ENCODE data around the gene TUSC2.

Gene TUSC2, protein sequence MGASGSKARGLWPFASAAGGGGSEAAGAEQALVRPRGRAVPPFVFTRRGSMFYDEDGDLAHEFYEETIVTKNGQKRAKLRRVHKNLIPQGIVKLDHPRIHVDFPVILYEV

GRCh38 chr3:50327943-50328691 is at the start of gene TUSC2:
TSS of gene TUSC2 (minus strand) at chr3:50328223. CDS start at chr3:50328099, 124 bp downstream.
- peak; percentile 95 for DNase-seq

DNA sequence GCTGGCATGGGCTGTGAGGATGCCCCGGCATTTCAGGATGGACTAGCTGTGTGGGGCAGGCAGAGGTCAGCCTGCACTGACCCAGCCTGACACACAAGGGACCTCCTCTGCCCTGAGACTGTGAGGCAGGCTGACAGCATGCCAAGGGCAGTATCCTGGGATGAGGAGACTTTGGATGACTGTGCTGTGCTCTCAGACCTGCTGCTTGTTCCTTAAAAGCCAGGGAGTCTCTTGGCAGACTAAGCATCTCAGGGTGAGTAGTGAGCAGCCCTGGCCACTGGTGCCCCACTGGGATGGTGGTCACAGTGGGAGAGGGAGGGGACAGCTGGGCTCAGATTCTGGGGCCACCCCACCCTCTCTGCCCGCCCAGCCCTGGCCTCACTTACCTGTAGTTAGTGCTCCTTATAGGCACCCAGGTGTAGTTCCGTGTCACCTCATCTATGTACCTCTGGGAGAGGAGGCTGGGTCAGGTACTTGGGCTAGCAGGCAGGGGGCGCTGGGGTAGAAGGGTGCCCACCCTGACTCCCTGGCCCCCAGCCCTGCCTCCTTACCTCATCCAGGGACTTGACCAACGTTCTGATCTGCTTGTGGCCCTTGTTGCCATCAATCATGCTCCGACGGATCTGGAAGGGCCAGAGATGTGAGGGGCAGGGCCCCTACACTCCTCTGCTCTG is 47.4 kb upstream of the TUSC2 start:
- no peak for DNase-seq

GRCh38 chr3:50374363-50375257 is 46.6 kb upstream of the TUSC2 start:
- DNase-seq, result no peak

DNA sequence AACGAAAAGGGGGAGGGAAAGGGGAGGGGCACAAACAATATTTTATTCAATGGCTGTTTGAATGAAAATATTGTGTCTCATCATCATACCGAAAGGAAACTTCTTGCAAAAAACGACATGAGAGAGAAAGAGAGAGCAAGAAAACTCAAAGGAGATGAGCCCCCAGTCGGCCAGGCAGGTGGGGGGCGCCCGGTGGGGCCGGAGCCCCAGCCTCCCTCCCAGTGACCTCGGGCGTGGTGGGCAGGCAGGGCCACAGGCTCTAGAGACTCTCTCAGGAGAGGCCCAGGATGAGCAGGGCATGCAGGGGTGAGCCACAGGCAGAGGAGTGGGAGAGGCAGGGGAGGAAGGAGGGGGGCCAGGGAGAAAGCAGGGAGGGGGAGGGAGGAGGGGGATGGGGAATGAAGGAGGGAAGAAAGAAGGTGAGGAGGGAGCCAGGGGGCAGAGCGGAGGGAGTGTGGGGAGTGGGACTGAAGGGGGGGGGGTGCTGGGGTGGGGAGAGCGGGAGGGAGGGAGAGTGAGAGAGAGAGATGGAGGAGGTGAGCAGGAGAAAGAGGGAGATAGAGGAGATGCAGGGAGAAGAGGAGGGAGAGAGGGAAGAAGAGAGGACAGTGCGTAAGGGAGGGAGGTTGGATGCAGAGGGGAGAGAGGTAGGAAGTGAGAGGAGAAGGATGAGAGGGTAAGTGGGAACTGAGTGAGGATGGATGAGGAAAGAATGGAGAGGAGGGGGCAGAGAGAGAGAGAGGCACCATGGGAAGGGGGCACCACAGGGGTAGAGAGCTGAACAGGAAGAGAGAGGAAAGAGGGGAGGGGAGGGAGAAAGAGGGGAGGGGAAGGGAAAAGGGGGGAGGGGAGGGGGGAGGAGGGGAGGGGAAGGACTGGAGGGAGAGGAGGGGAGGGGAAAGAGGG is 45.4 kb upstream of the TUSC2 start:
- DNase-seq, result no peak

- DNase-seq, result no peak
Measured at GRCh38 chr3:50372349-50372748, 44.3 kb upstream of the TUSC2 start.

DNA sequence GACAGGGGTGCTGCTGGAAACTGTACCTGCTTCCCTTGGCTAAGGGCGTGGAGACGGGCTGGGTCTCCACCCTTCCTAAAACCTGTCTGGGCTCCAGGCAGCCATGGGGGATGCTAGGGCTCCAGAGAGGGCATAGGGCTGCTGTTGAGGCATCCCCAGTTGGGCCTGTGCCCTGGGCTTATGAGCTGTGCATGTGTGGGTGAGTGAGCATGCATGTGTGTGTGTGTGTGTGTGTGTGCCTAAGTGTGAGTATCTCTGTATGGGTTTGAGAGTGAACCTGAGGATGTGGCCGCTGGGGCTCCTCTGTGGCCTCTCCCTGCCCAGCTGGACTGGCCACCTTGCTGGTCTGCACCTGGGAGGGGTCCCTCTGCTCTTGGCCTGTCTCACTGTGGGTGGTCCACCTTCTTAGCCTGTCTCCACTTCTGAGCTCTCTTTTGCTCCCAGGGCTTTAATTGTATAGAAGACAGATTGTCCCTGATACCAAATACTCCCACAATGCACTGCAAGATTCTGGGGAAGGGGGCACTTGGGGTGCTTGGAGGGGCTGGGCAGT is 43.2 kb upstream of the TUSC2 start:
- DNase-seq, result peak; percentile 14

DNA sequence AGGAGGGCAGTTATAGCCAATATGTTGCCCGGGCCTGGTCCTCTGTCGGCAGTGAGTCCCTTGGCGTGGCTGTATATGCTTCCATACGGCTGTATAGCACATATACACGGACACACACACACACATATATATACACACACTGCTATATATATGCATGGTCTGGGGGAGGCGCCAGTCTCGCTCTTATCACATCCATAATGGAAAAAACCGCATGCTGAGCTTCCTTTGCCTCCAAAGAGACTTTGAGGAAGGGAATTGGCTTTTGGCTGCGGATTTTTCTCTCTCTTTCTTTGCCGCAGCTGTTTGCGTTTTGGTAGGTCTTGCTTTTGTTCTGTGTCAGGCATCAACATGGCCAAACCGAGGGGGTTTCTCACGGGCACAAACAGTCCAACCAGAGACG is 42.6 kb upstream of the TUSC2 start:
- DNase-seq, result peak; percentile 68

DNA sequence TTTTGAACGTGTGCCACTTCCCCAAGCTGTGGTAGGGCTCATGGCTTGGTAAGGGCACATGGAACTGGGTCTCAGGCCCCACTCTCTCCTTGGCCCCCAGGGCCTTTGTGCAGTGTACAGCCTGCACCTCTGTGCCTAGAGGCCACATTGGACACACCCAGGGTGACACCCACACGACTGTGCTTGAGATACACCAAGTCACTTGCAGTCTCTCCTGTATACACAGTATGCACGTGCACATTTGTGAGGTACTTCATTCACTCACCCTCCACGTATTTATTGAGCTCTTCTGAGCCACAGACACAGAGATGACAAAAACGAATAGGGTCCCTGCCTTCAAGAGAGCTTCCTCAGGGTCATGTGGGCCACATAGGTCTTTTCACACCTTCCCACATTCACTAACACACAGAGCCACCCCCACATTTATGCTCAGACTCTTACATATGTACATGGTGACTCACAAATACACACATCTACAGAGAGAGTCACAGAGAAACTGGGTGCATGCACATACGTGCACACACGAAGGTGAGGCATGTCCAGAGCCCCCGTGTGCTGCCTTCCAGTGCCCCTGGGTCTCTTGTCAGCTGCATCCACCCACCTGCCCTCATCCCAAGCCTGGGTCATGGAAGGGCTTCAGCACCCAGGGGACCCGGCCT is 41.1 kb upstream of the TUSC2 start:
- DNase-seq, result no peak

GRCh38 chr3:50365842-50366220 is 37.8 kb upstream of the TUSC2 start:
- DNase-seq, result no peak

GRCh38 chr3:50365080-50365841 is 37.2 kb upstream of the TUSC2 start:
- DNase-seq, result peak; percentile 73

- no peak for DNase-seq
Measured at GRCh38 chr3:50364573-50365079, 36.6 kb upstream of the TUSC2 start.

DNA sequence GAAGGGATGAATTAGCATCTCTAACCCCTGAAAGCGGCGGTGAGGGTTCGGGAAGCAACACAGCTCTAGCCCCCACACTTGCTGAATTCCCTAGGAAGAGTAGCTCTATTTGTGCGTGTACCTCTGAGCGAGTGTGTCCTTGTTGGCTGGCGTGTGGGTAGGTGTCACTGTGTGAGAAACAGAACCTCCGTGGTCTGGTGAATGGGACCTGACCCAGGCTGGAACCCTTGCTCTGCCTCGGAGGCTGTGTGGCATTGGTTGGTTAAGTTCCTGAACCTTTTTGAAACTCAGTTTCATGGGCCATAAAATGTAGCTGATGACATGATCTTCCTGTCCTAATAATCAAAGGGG is 31.7 kb upstream of the TUSC2 start:
- DNase-seq, result no peak

GRCh38 chr3:50358911-50359759 is 31.1 kb upstream of the TUSC2 start, which contains the start of gene TMEM115:
TSS of gene TMEM115 (minus strand) at chr3:50359521. CDS start at chr3:50359063, 458 bp downstream.
- DNase-seq, result peak; percentile 98

GRCh38 chr3:50358355-50358910 is 30.4 kb upstream of the TUSC2 start:
- no peak for DNase-seq

GRCh38 chr3:50357481-50357880 is 29.5 kb upstream of the TUSC2 start:
- no peak for DNase-seq

GRCh38 chr3:50356553-50356952 is 28.5 kb upstream of the TUSC2 start:
- DNase-seq, result peak; percentile 75

DNA sequence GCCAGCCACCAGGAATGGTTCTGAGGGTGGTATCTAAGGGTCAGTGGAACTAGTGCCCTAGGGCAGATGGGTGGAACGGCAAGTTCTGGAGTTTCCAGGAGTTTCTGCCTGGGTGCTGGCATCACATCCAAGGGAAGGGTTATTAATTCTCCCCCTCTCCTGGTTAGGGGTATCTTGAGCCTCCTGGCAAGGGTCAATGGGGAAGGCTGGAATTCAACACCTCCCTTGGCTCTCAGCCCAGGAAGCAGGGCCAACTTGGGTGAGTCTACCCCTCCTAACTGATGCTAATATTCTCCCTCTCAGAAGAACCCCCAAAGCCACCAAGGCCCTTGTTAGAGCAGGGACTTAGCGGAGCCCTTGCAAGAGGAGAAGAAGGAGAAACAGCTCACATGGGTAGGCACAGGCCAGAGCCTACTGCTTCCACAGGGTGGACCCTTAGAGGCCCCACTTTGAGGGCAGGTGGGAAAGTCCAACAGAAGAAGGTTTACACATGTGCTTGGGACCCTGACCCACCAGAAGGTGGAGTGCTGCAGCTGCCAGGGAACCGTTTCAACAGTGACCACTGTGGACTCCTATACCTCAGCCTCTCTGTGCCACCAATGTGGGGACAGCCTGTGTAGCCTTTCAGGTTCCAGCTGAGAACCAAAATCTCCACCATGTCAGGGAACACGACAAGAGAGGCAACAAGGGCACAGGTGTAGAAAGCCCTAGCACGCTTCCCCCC is 28.0 kb upstream of the TUSC2 start:
- DNase-seq, result no peak

DNA sequence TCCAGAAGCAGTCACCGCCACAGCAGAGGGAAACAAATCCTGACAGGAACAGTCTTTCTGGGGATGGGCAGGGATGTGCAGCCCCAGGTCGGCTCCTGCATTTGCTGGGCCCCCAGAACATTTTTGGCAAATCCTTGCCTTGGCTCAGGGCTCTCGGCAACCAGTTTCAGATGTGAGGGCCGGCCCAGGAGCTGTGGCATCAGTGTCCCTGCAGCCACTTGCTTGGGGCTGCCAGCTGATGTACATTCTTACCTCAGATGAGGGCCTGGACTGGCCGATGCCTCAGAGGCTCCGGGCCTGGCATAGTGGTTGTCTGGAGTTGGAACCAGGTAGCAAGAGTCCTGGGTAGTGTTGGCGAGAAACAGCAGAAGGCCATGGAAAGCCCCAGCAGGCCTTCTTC is 26.8 kb upstream of the TUSC2 start:
- DNase-seq, result no peak

Data from MV-4-11 (cell line).